HepG2 (cell line): Measurements from ENCODE around the gene TXNRD2. TPM values are rescaled to one million over a fixed set of nuclear protein-coding genes. Genes with fewer than 3 reads are reported as not detected.

Source experiments
- ATAC-seq: fragments of 200-7000 bp; cut with Tn5 transposase; 3 replicates; pipeline ENCODE4 v1.9.1; 2020; ENCODE audit warnings: mild to moderate bottlenecking, moderate library complexity
- BruUV-seq: library from RNA; stranded (reverse); fragments of 400-500 nt; replicated peaks from 2 replicates; lab custom pipeline; 2021; lab: Mats Ljungman, UMichigan
- CTCF ChIA-PET: fragments of 300-600 bp; formaldehyde crosslinking; extraction: SDS; loops from one replicate; lab custom pipeline; 2021; ENCODE audit warnings: low total read pairs, inconsistent platforms, low intra/inter-chr PET ratio; lab: Yijun Ruan, JAX
- POLR2A ChIA-PET: fragments of 350-600 bp; sonication (Branson Sonifier 250); formaldehyde crosslinking; loops from one replicate; lab custom pipeline; 2020; ENCODE audit warnings: antibody characterized with exemption, inconsistent platforms; lab: Yijun Ruan, JAX
- DNase-seq: peaks from one replicate; pipeline ENCODE4 v3.0.0-alpha.2; 2015; ENCODE audit warnings: low spot score
- FAIRE-seq: peaks from 3 replicates; lab custom pipeline; 2011; peaks lifted over from hg19 to GRCh38; lab: Jason Lieb, UNC
- H2AFZ ChIP-seq: one replicate; pipeline ENCODE4 v1.6.1; 2011; ENCODE audit warnings: low read length, inconsistent platforms
- H3K27ac ChIP-seq: fragments of 300-600 bp; 3 replicates; pipeline ENCODE4 v1.8.0; 2011; ENCODE audit warnings: mixed run types, mild to moderate bottlenecking, mixed read lengths, low read length, inconsistent platforms; ENCODE audit not compliant: insufficient read depth; ENCODE audit errors: extremely low read length
- H3K27me3 ChIP-seq, 2 experiments: fragments of 200-600 bp in 1 of 2; 2 replicates in 1 of 2; 3 replicates in 1 of 2; pipeline versions ENCODE4 v1.6.0 to v1.8.0; 2011; ENCODE audit warnings: low read length in 2 of 2, mild to moderate bottlenecking in 2 of 2, moderate library complexity in 2 of 2, inconsistent platforms in 1 of 2; ENCODE audit not compliant: insufficient read depth in 2 of 2, control insufficient read depth in 1 of 2
- H3K36me3 ChIP-seq, 2 experiments: fragments of 200-600 bp in 1 of 2; replicated peaks in 1 of 2; 2 replicates in 1 of 2; 3 replicates in 1 of 2; pipeline versions ENCODE4 v1.5.1 to v1.8.0; 2011; ENCODE audit warnings: low read length in 2 of 2, inconsistent platforms in 1 of 2; ENCODE audit not compliant: insufficient read depth in 2 of 2, control insufficient read depth in 1 of 2
- H3K4me1 ChIP-seq: 2 replicates; pipeline ENCODE4 v1.5.1; 2012; ENCODE audit warnings: low read length, inconsistent platforms; ENCODE audit not compliant: insufficient read depth
- H3K4me2 ChIP-seq: 2 replicates; pipeline ENCODE4 v1.6.0; 2011; ENCODE audit warnings: low read depth, low read length, inconsistent platforms
- H3K4me3 ChIP-seq, 3 experiments: fragments of 200-600 bp in 1 of 3; sonication (generic), shearing (Covaris generic) in 1 of 3; replicated peaks in 1 of 3; 2 replicates each; pipeline ENCODE4 v1.5.1; 2011 to 2016; ENCODE audit warnings: low read length in 3 of 3, inconsistent platforms in 2 of 3, low read depth in 2 of 3, mild to moderate bottlenecking in 2 of 3, control low read depth in 1 of 3, mixed read lengths in 1 of 3; ENCODE audit not compliant: insufficient read depth in 1 of 3
- H3K79me2 ChIP-seq: one replicate; pipeline ENCODE4 v1.6.1; 2011; ENCODE audit warnings: low read length, inconsistent platforms; ENCODE audit not compliant: insufficient read depth
- H3K9ac ChIP-seq: 2 replicates; pipeline ENCODE4 v1.6.0; 2011; ENCODE audit warnings: mild to moderate bottlenecking, low read depth, low read length, inconsistent platforms; ENCODE audit not compliant: insufficient read depth
- H3K9me3 ChIP-seq: 2 replicates; pipeline ENCODE4 v1.5.1; 2012; ENCODE audit warnings: mild to moderate bottlenecking, low read length
- H4K20me1 ChIP-seq: 2 replicates; pipeline ENCODE4 v1.6.0; 2011; ENCODE audit warnings: inconsistent platforms, mild to moderate bottlenecking, low read length, moderate library complexity; ENCODE audit not compliant: insufficient read depth
- DR1 ChIP-seq: sonication (generic); formaldehyde crosslinking; IDR thresholded peaks from 2 replicates; pipeline ENCODE4 v1.8.0; 2021; ENCODE audit warnings: mild to moderate bottlenecking, missing genetic modification reagents, inconsistent platforms
- IRX3 ChIP-seq: sonication (generic); formaldehyde crosslinking; IDR thresholded peaks from 2 replicates; pipeline ENCODE4 v1.8.1; 2023; ENCODE audit warnings: mild to moderate bottlenecking, low read depth, missing genetic modification reagents, borderline replicate concordance
- RBFOX2 ChIP-seq: fragments of 200-400 bp; formaldehyde crosslinking; IDR thresholded peaks from 2 replicates; pipeline ENCODE4 v1.6.1; 2017; ENCODE audit warnings: low read depth, mild to moderate bottlenecking, low read length
- RFX5 ChIP-seq: IDR thresholded peaks from 2 replicates; pipeline ENCODE4 v1.6.1; 2011; ENCODE audit warnings: low read depth, low read length, improper control_type of control experiment
- ZNF766 ChIP-seq: sonication (generic); formaldehyde crosslinking; IDR thresholded peaks from 2 replicates; pipeline ENCODE4 v1.5.0; 2020; ENCODE audit warnings: missing genetic modification reagents, borderline replicate concordance
- WGBS: methylation state at CpG from one replicate; pipeline ENCODE4 v1.1.6; 2017; ENCODE audit warnings: low lambda C conversion rate; 5-methylcytosine and 5-hydroxymethylcytosine counted together
- in situ Hi-C: cut with HindIII; loops from 2 replicates; pipeline ENCODE4 v1.10.0; 2017; ENCODE audit warnings: low pct_unique_long_range_greater_than_20kb; ENCODE audit not compliant: extremely low pct_ligation_motif_present
- intact Hi-C: fragments of 100-400 bp; cut with micrococcal nuclease; formaldehyde crosslinking; loops from one replicate; pipeline ENCODE4 v1.10.0; 2022; ENCODE audit not compliant: unreplicated experiment
- polyA plus RNA-seq, 8 experiments: library from polyadenylated mRNA; depleted of rRNA in 3 of 8; stranded (reverse) in 7 of 8; unstranded in 1 of 8; fragments of >200 nt; fragmentation: Illumina TruSeq in 4 of 8; extraction: Trizol in 4 of 8; gene quantifications; 2 replicates each; pipeline versions ENCODE4 v1.2.1 to v1.2.3, GENCODE V29; 2011 to 2016; ENCODE audit warnings: low read depth in 4 of 8, missing spikeins in 1 of 8, mixed read lengths in 1 of 8; ENCODE audit not compliant: insufficient read depth in 1 of 8
- total RNA-seq, 5 experiments: library from RNA; depleted of rRNA; stranded (reverse); fragments of >200 nt; fragmentation: Illumina TruSeq; extraction: Trizol; gene quantifications; 2 replicates each; pipeline ENCODE4 v1.2.3, GENCODE V29; 2016; ENCODE audit warnings: low read depth in 1 of 5
- TF ChIP-seq, protein P1 (sequence below): sonication (generic); formaldehyde crosslinking; IDR thresholded peaks from 2 replicates; pipeline ENCODE4 v1.5.1; 2020; ENCODE audit warnings: missing genetic modification reagents, mild to moderate bottlenecking, borderline replicate concordance

The TXNRD2 gene
- total and polyA plus RNA-seq, 2 of the 13 experiments (the other 11 are each of a cell fraction or from before 2014, with no cell fraction given), result 17.5 to 18.6 TPM

DNA sequence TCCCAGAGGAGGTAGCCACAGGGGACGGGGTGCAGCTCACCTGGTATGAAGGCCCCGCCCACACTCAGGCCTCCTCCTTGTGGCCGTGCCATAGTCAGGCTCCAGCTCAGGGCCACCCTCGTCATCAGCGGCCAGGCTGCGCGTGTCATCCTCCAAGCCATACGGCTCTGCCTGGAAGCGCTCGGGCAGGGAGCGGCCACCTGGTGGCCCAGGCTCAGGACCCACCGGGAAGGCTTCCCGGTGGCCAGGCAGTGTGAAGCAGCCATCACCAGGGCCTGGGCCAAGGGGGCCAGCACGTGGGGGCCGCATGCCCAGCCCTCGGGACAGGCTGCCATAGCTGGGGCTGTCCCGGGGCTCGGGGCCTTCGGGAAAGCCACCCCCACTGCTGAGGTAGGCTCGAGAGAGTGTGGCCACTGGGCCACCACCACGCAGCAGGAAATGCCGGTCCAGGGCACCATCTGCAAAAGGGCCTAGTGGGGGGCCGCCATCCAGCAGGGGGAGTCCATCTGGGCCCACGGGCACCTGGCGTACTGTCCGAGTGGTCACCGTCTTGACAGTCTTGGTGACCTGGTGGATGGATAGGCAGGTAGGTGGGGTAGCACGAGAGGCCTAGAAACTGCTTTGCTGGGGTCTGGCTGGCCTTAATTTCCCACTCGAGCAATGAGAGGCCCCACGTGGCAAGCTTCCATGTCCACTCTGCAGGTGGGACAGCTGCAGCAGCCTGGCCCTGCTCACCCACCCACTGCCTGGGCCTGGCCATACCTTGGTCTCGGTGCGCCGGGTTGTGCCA lies 39.7 kb upstream of the TXNRD2 start:
- ChIA-PET CTCF (no interaction called here), POLR2A (no interaction called here)
- ATAC-seq (no peak), FAIRE-seq (no peak), DNase-seq (no peak)
- in situ Hi-C loops, result no loop called here
- no peaks in the 10 kb centered on the region for H3K27me3 ChIP-seq
- no peaks in the 10 kb centered on the region for H3K9me3 ChIP-seq
- H4K20me1 ChIP-seq, result peaks cover 8% of the 10 kb centered on the region; the same call in 1 of the 2 replicates
- H3K4me2 ChIP-seq, result no peak overlapping the region
- peaks cover 1 to 13% of the 10 kb centered on the region in 2 experiments; a peak in 2 of 5 replicates for H3K36me3 ChIP-seq
- H3K4me1 ChIP-seq, result peaks cover 10% of the 10 kb centered on the region
- H3K9ac ChIP-seq, result no peak overlapping the region
- BruUV-seq, result no TSS peak
- intact Hi-C loops, result no loop called here
- no peak overlapping the region for H3K4me3 ChIP-seq
- no peak overlapping the region for H3K27ac ChIP-seq
- no peaks in the 10 kb centered on the region for H3K79me2 ChIP-seq
- no peak overlapping the region for H2AFZ ChIP-seq
- TF ChIP-seq RBFOX2 (0 out of 2 replicates have a peak, but pooled peaks have one; percentile 12), DR1 (no peak)
- WGBS, result 100% methylated on average over 3 of the region's 33 CpGs

DNA sequence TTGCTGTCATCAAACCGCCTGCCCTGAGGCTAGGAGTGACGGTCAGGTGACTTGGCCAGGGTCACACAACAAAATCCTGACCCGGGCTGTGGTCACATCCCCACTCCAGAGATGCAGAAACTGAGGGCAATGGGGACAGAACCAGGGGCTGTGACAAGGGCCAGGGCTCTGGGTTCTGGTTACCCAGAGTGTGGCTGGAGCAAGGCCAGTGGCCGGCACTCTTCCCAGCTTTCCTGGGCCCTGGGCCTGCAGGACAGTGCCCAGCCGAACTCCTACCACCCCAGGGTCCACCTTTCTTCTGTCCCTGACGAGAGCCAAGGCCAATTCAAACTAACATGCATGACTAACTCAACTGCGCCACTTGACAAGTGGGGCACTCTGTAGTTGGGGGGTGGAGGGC lies 39.1 kb upstream of the TXNRD2 start:
- H3K4me3 ChIP-seq, result no peak overlapping the region
- no peaks in the 10 kb centered on the region for H3K79me2 ChIP-seq
- ChIA-PET POLR2A (no interaction called here), CTCF (no interaction called here)
- H3K4me2 ChIP-seq, result no peak overlapping the region
- no peak overlapping the region for H2AFZ ChIP-seq
- H4K20me1 ChIP-seq, result peaks cover 3% of the 10 kb centered on the region; the same call in 1 of the 2 replicates
- no peak for TF ChIP-seq ZNF766
- no peak for TF ChIP-seq RFX5
- TF ChIP-seq IRX3 (CRISPR knock-in tag), result no peak
- TF ChIP-seq, protein P1, sequence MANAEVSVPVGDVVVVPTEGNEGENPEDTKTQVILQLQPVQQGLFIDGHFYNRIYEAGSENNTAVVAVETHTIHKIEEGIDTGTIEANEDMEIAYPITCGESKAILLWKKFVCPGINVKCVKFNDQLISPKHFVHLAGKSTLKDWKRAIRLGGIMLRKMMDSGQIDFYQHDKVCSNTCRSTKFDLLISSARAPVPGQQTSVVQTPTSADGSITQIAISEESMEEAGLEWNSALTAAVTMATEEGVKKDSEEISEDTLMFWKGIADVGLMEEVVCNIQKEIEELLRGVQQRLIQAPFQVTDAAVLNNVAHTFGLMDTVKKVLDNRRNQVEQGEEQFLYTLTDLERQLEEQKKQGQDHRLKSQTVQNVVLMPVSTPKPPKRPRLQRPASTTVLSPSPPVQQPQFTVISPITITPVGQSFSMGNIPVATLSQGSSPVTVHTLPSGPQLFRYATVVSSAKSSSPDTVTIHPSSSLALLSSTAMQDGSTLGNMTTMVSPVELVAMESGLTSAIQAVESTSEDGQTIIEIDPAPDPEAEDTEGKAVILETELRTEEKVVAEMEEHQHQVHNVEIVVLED, result no peak
- FAIRE-seq (no peak), ATAC-seq (no peak), DNase-seq (no peak)
- no CpG with 5 or more reads among the region's 7 CpGs for WGBS
- in situ Hi-C loops, result no loop called here
- no peak overlapping the region for H3K27ac ChIP-seq
- H3K9ac ChIP-seq, result no peak overlapping the region
- H3K27me3 ChIP-seq, result no peaks in the 10 kb centered on the region
- H3K9me3 ChIP-seq, result no peaks in the 10 kb centered on the region
- peaks cover 1 to 13% of the 10 kb centered on the region in 2 experiments; a peak in 2 of 5 replicates for H3K36me3 ChIP-seq
- BruUV-seq, result no TSS peak
- intact Hi-C loops, result no loop called here
- H3K4me1 ChIP-seq, result peaks cover 4% of the 10 kb centered on the region
